ENCODE data around the gene STAC. TPM values are rescaled to one million over a fixed set of nuclear protein-coding genes. Genes with fewer than 3 reads are reported as not detected.

Gene STAC
- polyA plus RNA-seq, 4 donors, result 0.52 to 1.1 TPM; not detected in 2

- H3K4me3 ChIP-seq (ENCODE audit: low read depth in 1 of 3, low read length in 3 of 3), result no peak overlapping the region
- H3K4me1 ChIP-seq (ENCODE audit: control insufficient read depth in 3 of 3, insufficient read depth in 2 of 3, low read depth in 1 of 3, low read length in 2 of 3), result no peaks in the 10 kb centered on the region
- DNase-seq (no peak), FAIRE-seq (no peak)
- H3K9me3 ChIP-seq (ENCODE audit: control insufficient read depth in 2 of 2, insufficient read depth in 1 of 2, low read depth in 1 of 2, low read length in 1 of 2), result no peaks in the 10 kb centered on the region
- H3K27ac ChIP-seq (ENCODE audit: low read depth in 1 of 3, low read length in 2 of 3), result no peak overlapping the region
- H3K27me3 ChIP-seq (ENCODE audit: control insufficient read depth in 3 of 3, insufficient read depth in 3 of 3, low read length in 3 of 3), result no peaks in the 10 kb centered on the region
- no peaks in the 10 kb centered on the region for H3K36me3 ChIP-seq (ENCODE audit: control insufficient read depth in 3 of 3, insufficient read depth in 2 of 3, low read depth in 1 of 3, low read length in 3 of 3)
Observed at GRCh38 chr3:36372534-36372935, 7.8 kb upstream of the STAC start.

- Histone ChIP-seq H3K4me1 (ENCODE audit: control insufficient read depth in 3 of 3, insufficient read depth in 2 of 3, low read depth in 1 of 3, low read length in 2 of 3) (no peaks in the 10 kb centered on the region), H3K4me3 (ENCODE audit: low read depth in 1 of 3, low read length in 3 of 3) (no peak overlapping the region), H3K36me3 (ENCODE audit: control insufficient read depth in 3 of 3, insufficient read depth in 2 of 3, low read depth in 1 of 3, low read length in 3 of 3) (no peaks in the 10 kb centered on the region), H3K27me3 (ENCODE audit: control insufficient read depth in 3 of 3, insufficient read depth in 3 of 3, low read length in 3 of 3) (peaks cover 0 to 2% (median 0%) of the 10 kb centered on the region in 3 donors), H3K27ac (ENCODE audit: low read depth in 1 of 3, low read length in 2 of 3) (no peak overlapping the region), H3K9me3 (ENCODE audit: control insufficient read depth in 2 of 2, insufficient read depth in 1 of 2, low read depth in 1 of 2, low read length in 1 of 2) (no peaks in the 10 kb centered on the region)
- DNase-seq (no peak), FAIRE-seq (no peak)
Observed at GRCh38 chr3:36373084-36373483, 7.2 kb upstream of the STAC start.

- 54 to 68% (median 61%) methylated on average over 3 of the region's 3 CpGs for WGBS, 3 donors
- Histone ChIP-seq H3K27me3 (ENCODE audit: control insufficient read depth in 3 of 3, insufficient read depth in 3 of 3, low read length in 3 of 3) (peaks cover 0 to 2% (median 0%) of the 10 kb centered on the region in 3 donors), H3K9me3 (ENCODE audit: control insufficient read depth in 2 of 2, insufficient read depth in 1 of 2, low read depth in 1 of 2, low read length in 1 of 2) (no peaks in the 10 kb centered on the region), H3K27ac (ENCODE audit: low read depth in 1 of 3, low read length in 2 of 3) (no peak overlapping the region), H3K4me1 (ENCODE audit: control insufficient read depth in 3 of 3, insufficient read depth in 2 of 3, low read depth in 1 of 3, low read length in 2 of 3) (no peaks in the 10 kb centered on the region), H3K36me3 (ENCODE audit: control insufficient read depth in 3 of 3, insufficient read depth in 2 of 3, low read depth in 1 of 3, low read length in 3 of 3) (no peaks in the 10 kb centered on the region), H3K4me3 (ENCODE audit: low read depth in 1 of 3, low read length in 3 of 3) (no peak overlapping the region)
- FAIRE-seq, result no peak
- DNase-seq, result no peak
Observed at GRCh38 chr3:36373666-36374065, 6.6 kb upstream of the STAC start.

- Histone ChIP-seq H3K9me3 (ENCODE audit: control insufficient read depth in 2 of 2, insufficient read depth in 1 of 2, low read depth in 1 of 2, low read length in 1 of 2) (no peaks in the 10 kb centered on the region), H3K27ac (ENCODE audit: low read depth in 1 of 3, low read length in 2 of 3) (no peak overlapping the region), H3K27me3 (ENCODE audit: control insufficient read depth in 3 of 3, insufficient read depth in 3 of 3, low read length in 3 of 3) (peaks cover 0 to 24% (median 2%) of the 10 kb centered on the region in 3 donors), H3K4me1 (ENCODE audit: control insufficient read depth in 3 of 3, insufficient read depth in 2 of 3, low read depth in 1 of 3, low read length in 2 of 3) (no peaks in the 10 kb centered on the region), H3K36me3 (ENCODE audit: control insufficient read depth in 3 of 3, insufficient read depth in 2 of 3, low read depth in 1 of 3, low read length in 3 of 3) (no peaks in the 10 kb centered on the region), H3K4me3 (ENCODE audit: low read depth in 1 of 3, low read length in 3 of 3) (no peak overlapping the region)
- FAIRE-seq (no peak), DNase-seq (no peak)
- 16 to 24% (median 17%) methylated on average over 8 of the region's 8 CpGs for WGBS, 3 donors
Observed at GRCh38 chr3:36379872-36380220, 458 bp upstream of the STAC start.

- no peaks in the 10 kb centered on the region for H3K4me1 ChIP-seq (ENCODE audit: control insufficient read depth in 3 of 3, insufficient read depth in 2 of 3, low read depth in 1 of 3, low read length in 2 of 3)
- H3K36me3 ChIP-seq (ENCODE audit: control insufficient read depth in 3 of 3, insufficient read depth in 2 of 3, low read depth in 1 of 3, low read length in 3 of 3), result no peaks in the 10 kb centered on the region
- FAIRE-seq, result no peak
- H3K27me3 ChIP-seq (ENCODE audit: control insufficient read depth in 3 of 3, insufficient read depth in 3 of 3, low read length in 3 of 3), result peaks cover 0 to 24% (median 2%) of the 10 kb centered on the region in 3 donors
- 58 to 59% (median 59%) methylated on average over 8 of the region's 8 CpGs for WGBS, 3 donors
- peak overlapping the region in 1 of 3 donors; percentile 27 for H3K4me3 ChIP-seq (ENCODE audit: low read depth in 1 of 3, low read length in 3 of 3)
- no peaks in the 10 kb centered on the region for H3K9me3 ChIP-seq (ENCODE audit: control insufficient read depth in 2 of 2, insufficient read depth in 1 of 2, low read depth in 1 of 2, low read length in 1 of 2)
- no peak for DNase-seq
- no peak overlapping the region for H3K27ac ChIP-seq (ENCODE audit: low read depth in 1 of 3, low read length in 2 of 3)
Observed at GRCh38 chr3:36381311-36381956, 1.1 kb downstream of the STAC start.

- DNase-seq (no peak), FAIRE-seq (no peak)
- no peak overlapping the region for H3K4me3 ChIP-seq (ENCODE audit: low read depth in 1 of 3, low read length in 3 of 3)
- WGBS, 3 donors, result 73 to 89% (median 88%) methylated on average over 1 of the region's 1 CpG
- H3K27ac ChIP-seq (ENCODE audit: low read depth in 1 of 3, low read length in 2 of 3), result no peak overlapping the region
- no peaks in the 10 kb centered on the region for H3K36me3 ChIP-seq (ENCODE audit: control insufficient read depth in 3 of 3, insufficient read depth in 2 of 3, low read depth in 1 of 3, low read length in 3 of 3)
- no peaks in the 10 kb centered on the region for H3K27me3 ChIP-seq (ENCODE audit: control insufficient read depth in 3 of 3, insufficient read depth in 3 of 3, low read length in 3 of 3)
- no peaks in the 10 kb centered on the region for H3K9me3 ChIP-seq (ENCODE audit: control insufficient read depth in 2 of 2, insufficient read depth in 1 of 2, low read depth in 1 of 2, low read length in 1 of 2)
- no peaks in the 10 kb centered on the region for H3K4me1 ChIP-seq (ENCODE audit: control insufficient read depth in 3 of 3, insufficient read depth in 2 of 3, low read depth in 1 of 3, low read length in 2 of 3)
Observed at GRCh38 chr3:36393563-36393962, 13.3 kb downstream of the STAC start.

GRCh38 chr3:36394176-36394575 lies 13.9 kb downstream of the STAC start:
- H3K36me3 ChIP-seq (ENCODE audit: control insufficient read depth in 3 of 3, insufficient read depth in 2 of 3, low read depth in 1 of 3, low read length in 3 of 3), result no peaks in the 10 kb centered on the region
- H3K4me1 ChIP-seq (ENCODE audit: control insufficient read depth in 3 of 3, insufficient read depth in 2 of 3, low read depth in 1 of 3, low read length in 2 of 3), result no peaks in the 10 kb centered on the region
- H3K9me3 ChIP-seq (ENCODE audit: control insufficient read depth in 2 of 2, insufficient read depth in 1 of 2, low read depth in 1 of 2, low read length in 1 of 2), result no peaks in the 10 kb centered on the region
- no peaks in the 10 kb centered on the region for H3K27me3 ChIP-seq (ENCODE audit: control insufficient read depth in 3 of 3, insufficient read depth in 3 of 3, low read length in 3 of 3)
- H3K27ac ChIP-seq (ENCODE audit: low read depth in 1 of 3, low read length in 2 of 3), result no peak overlapping the region
- FAIRE-seq (no peak), DNase-seq (no peak)
- no peak overlapping the region for H3K4me3 ChIP-seq (ENCODE audit: low read depth in 1 of 3, low read length in 3 of 3)

GRCh38 chr3:36397841-36398240 lies 17.5 kb downstream of the STAC start:
- H3K36me3 ChIP-seq (ENCODE audit: control insufficient read depth in 3 of 3, insufficient read depth in 2 of 3, low read depth in 1 of 3, low read length in 3 of 3), result no peaks in the 10 kb centered on the region
- no peak for DNase-seq
- no peak overlapping the region for H3K4me3 ChIP-seq (ENCODE audit: low read depth in 1 of 3, low read length in 3 of 3)
- no peaks in the 10 kb centered on the region for H3K4me1 ChIP-seq (ENCODE audit: control insufficient read depth in 3 of 3, insufficient read depth in 2 of 3, low read depth in 1 of 3, low read length in 2 of 3)
- H3K9me3 ChIP-seq (ENCODE audit: control insufficient read depth in 2 of 2, insufficient read depth in 1 of 2, low read depth in 1 of 2, low read length in 1 of 2), result no peaks in the 10 kb centered on the region
- H3K27me3 ChIP-seq (ENCODE audit: control insufficient read depth in 3 of 3, insufficient read depth in 3 of 3, low read length in 3 of 3), result no peaks in the 10 kb centered on the region
- no peak for FAIRE-seq
- 66 to 74% (median 71%) methylated on average over 2 of the region's 2 CpGs for WGBS, 3 donors
- no peak overlapping the region for H3K27ac ChIP-seq (ENCODE audit: low read depth in 1 of 3, low read length in 2 of 3)

GRCh38 chr3:36399933-36400332 lies 19.6 kb downstream of the STAC start:
- Histone ChIP-seq H3K27me3 (ENCODE audit: control insufficient read depth in 3 of 3, insufficient read depth in 3 of 3, low read length in 3 of 3) (no peaks in the 10 kb centered on the region), H3K9me3 (ENCODE audit: control insufficient read depth in 2 of 2, insufficient read depth in 1 of 2, low read depth in 1 of 2, low read length in 1 of 2) (no peaks in the 10 kb centered on the region), H3K27ac (ENCODE audit: low read depth in 1 of 3, low read length in 2 of 3) (no peak overlapping the region), H3K4me1 (ENCODE audit: control insufficient read depth in 3 of 3, insufficient read depth in 2 of 3, low read depth in 1 of 3, low read length in 2 of 3) (no peaks in the 10 kb centered on the region), H3K4me3 (ENCODE audit: low read depth in 1 of 3, low read length in 3 of 3) (no peak overlapping the region), H3K36me3 (ENCODE audit: control insufficient read depth in 3 of 3, insufficient read depth in 2 of 3, low read depth in 1 of 3, low read length in 3 of 3) (no peaks in the 10 kb centered on the region)
- DNase-seq, result no peak
- 78 to 85% (median 79%) methylated on average over 5 of the region's 5 CpGs for WGBS, 3 donors
- FAIRE-seq, result no peak
